H9 (cell line): ENCODE measurements around the gene WWC2. TPM values are rescaled to one million over a fixed set of nuclear protein-coding genes. Genes with fewer than 3 reads are reported as not detected.

ENCODE experiments used
- DNase-seq: peaks from one replicate; pipeline ENCODE4 v3.0.0-alpha.2; 2017
- H2AFZ ChIP-seq: one replicate; pipeline ENCODE4 v1.6.1; 2013; ENCODE audit warnings: mild to moderate bottlenecking, low read length, control low read depth, moderate library complexity
- H2AK5ac ChIP-seq: 2 replicates; pipeline ENCODE4 v1.6.1; 2013; ENCODE audit warnings: low read length, control low read depth, mixed read lengths; ENCODE audit not compliant: insufficient read length
- H2BK120ac ChIP-seq: one replicate; pipeline ENCODE4 v1.6.1; 2013; ENCODE audit warnings: low read depth, mild to moderate bottlenecking, low read length, control low read depth, inconsistent platforms; ENCODE audit not compliant: poor library complexity, severe bottlenecking
- H2BK12ac ChIP-seq: 2 replicates; pipeline ENCODE4 v1.6.1; 2013; ENCODE audit warnings: low read length, control low read depth, mixed read lengths, low read depth; ENCODE audit not compliant: insufficient read length
- H2BK15ac ChIP-seq: 2 replicates; pipeline ENCODE4 v1.6.1; 2013; ENCODE audit warnings: low read depth, low read length, control low read depth
- H2BK20ac ChIP-seq: one replicate; pipeline ENCODE4 v1.6.1; 2013; ENCODE audit warnings: low read depth, mild to moderate bottlenecking, low read length, control low read depth, inconsistent platforms; ENCODE audit not compliant: poor library complexity, severe bottlenecking
- H2BK5ac ChIP-seq: 2 replicates; pipeline ENCODE4 v1.6.1; 2013; ENCODE audit warnings: low read length, control low read depth, mixed read lengths; ENCODE audit not compliant: insufficient read length
- H3K14ac ChIP-seq: 2 replicates; pipeline ENCODE4 v1.6.1; 2013; ENCODE audit warnings: low read length, control low read depth; ENCODE audit not compliant: insufficient read depth
- H3K18ac ChIP-seq: 2 replicates; pipeline ENCODE4 v1.6.1; 2013; ENCODE audit warnings: low read depth, mild to moderate bottlenecking, mixed read lengths, low read length, control low read depth; ENCODE audit not compliant: insufficient read length
- H3K23ac ChIP-seq: 2 replicates; pipeline ENCODE4 v1.6.1; 2013; ENCODE audit warnings: low read length, control low read depth, mixed read lengths, low read depth; ENCODE audit not compliant: insufficient read length
- H3K23me2 ChIP-seq: 2 replicates; pipeline ENCODE4 v1.6.1; 2013; ENCODE audit warnings: low read depth, mild to moderate bottlenecking, mixed read lengths, low read length, control low read depth; ENCODE audit not compliant: insufficient read length, poor library complexity, severe bottlenecking
- H3K27ac ChIP-seq: 2 replicates; pipeline ENCODE4 v1.5.1; 2013; ENCODE audit warnings: low read length, control low read depth, mixed read lengths, low read depth; ENCODE audit not compliant: insufficient read length
- H3K27me3 ChIP-seq: 2 replicates; pipeline ENCODE4 v1.6.1; 2013; ENCODE audit warnings: low read length, control low read depth, inconsistent platforms; ENCODE audit not compliant: insufficient read depth
- H3K4ac ChIP-seq: 2 replicates; pipeline ENCODE4 v1.6.1; 2013; ENCODE audit warnings: low read depth, mild to moderate bottlenecking, control low read depth, inconsistent platforms, low read length, moderate library complexity
- H3K4me1 ChIP-seq: 2 replicates; pipeline ENCODE4 v1.6.1; 2013; ENCODE audit warnings: low read length, control low read depth, inconsistent platforms; ENCODE audit not compliant: insufficient read depth
- H3K4me2 ChIP-seq: 2 replicates; pipeline ENCODE4 v1.6.1; 2013; ENCODE audit warnings: low read length, control low read depth, mixed read lengths; ENCODE audit not compliant: insufficient read length, insufficient read depth
- H3K56ac ChIP-seq: 2 replicates; pipeline ENCODE4 v1.6.1; 2013; ENCODE audit warnings: low read depth, mild to moderate bottlenecking, mixed read lengths, low read length, control low read depth; ENCODE audit not compliant: insufficient read length
- H3K79me1 ChIP-seq: 2 replicates; pipeline ENCODE4 v1.6.1; 2013; ENCODE audit warnings: low read depth, mild to moderate bottlenecking, moderate library complexity, low read length, control low read depth, inconsistent platforms; ENCODE audit not compliant: insufficient read depth, poor library complexity, severe bottlenecking
- H3K79me2 ChIP-seq: 2 replicates; pipeline ENCODE4 v1.6.1; 2013; ENCODE audit warnings: low read length, control low read depth, inconsistent platforms; ENCODE audit not compliant: insufficient read depth
- H3K9ac ChIP-seq: 2 replicates; pipeline ENCODE4 v1.6.1; 2013; ENCODE audit warnings: low read length, control low read depth, mixed read lengths; ENCODE audit not compliant: insufficient read length; ENCODE audit errors: extremely low read depth
- H3K9me3 ChIP-seq: one replicate; pipeline ENCODE4 v1.6.1; 2013; ENCODE audit warnings: low read depth, low read length, inconsistent platforms; ENCODE audit not compliant: control insufficient read depth
- H3T11ph ChIP-seq: one replicate; pipeline ENCODE4 v1.6.1; 2013; ENCODE audit warnings: mild to moderate bottlenecking, low read length, control low read depth, inconsistent platforms
- H4K20me1 ChIP-seq: one replicate; pipeline ENCODE4 v1.6.1; 2013; ENCODE audit not compliant: control insufficient read depth, insufficient read length, insufficient read depth
- H4K5ac ChIP-seq: 2 replicates; pipeline ENCODE4 v1.6.1; 2013; ENCODE audit warnings: low read depth, mild to moderate bottlenecking, mixed read lengths, low read length, control low read depth; ENCODE audit not compliant: insufficient read length
- H4K8ac ChIP-seq: replicated peaks from 2 replicates; pipeline ENCODE4 v1.6.1; 2013; ENCODE audit warnings: low read length, control low read depth, mixed read lengths, low read depth; ENCODE audit not compliant: insufficient read length
- H4K91ac ChIP-seq: 2 replicates; pipeline ENCODE4 v1.6.1; 2013; ENCODE audit warnings: low read depth, mild to moderate bottlenecking, moderate library complexity, mixed read lengths, low read length, control low read depth; ENCODE audit not compliant: insufficient read length
- H3K27ac Mint-ChIP-seq, 3 experiments: 2 replicates in 2 of 3; 3 replicates in 1 of 3; pipeline ENCODE4 v1.8.0; 2020 to 2021; ENCODE audit warnings: mixed read lengths in 3 of 3, mild to moderate bottlenecking in 1 of 3, moderate library complexity in 1 of 3
- H3K27me3 Mint-ChIP-seq: 2 replicates; pipeline ENCODE4 v1.8.0; 2021; ENCODE audit warnings: low read depth, mild to moderate bottlenecking, moderate library complexity, mixed read lengths
- H3K36me3 Mint-ChIP-seq, 3 experiments: 2 replicates in 2 of 3; 3 replicates in 1 of 3; pipeline ENCODE4 v1.8.0; 2020 to 2021; ENCODE audit warnings: low read depth in 3 of 3, mixed read lengths in 3 of 3; ENCODE audit not compliant: insufficient read depth in 1 of 3
- H3K4me1 Mint-ChIP-seq, 2 experiments: 2 replicates each; pipeline ENCODE4 v1.8.0; 2020; ENCODE audit warnings: mixed read lengths in 2 of 2
- H3K4me3 Mint-ChIP-seq, 2 experiments: 2 replicates in 1 of 2; 3 replicates in 1 of 2; pipeline ENCODE4 v1.8.0; 2020 to 2021; ENCODE audit warnings: mild to moderate bottlenecking in 2 of 2, mixed read lengths in 2 of 2, moderate library complexity in 1 of 2
- H3K9me3 Mint-ChIP-seq, 2 experiments: 2 replicates in 1 of 2; 3 replicates in 1 of 2; pipeline ENCODE4 v1.8.0; 2020; ENCODE audit warnings: mild to moderate bottlenecking in 2 of 2, mixed read lengths in 2 of 2, moderate library complexity in 1 of 2
- WGBS: extraction: QIAGEN DNeasy Blood & Tissue Kit; methylation state at CpG from one replicate; pipeline ENCODE4 v1.1.7; 2013; ENCODE audit warnings: missing lambda C conversion rate, low lambda C conversion rate, mixed read lengths; ENCODE audit not compliant: insufficient read length; ENCODE audit errors: extremely low coverage; 5-methylcytosine and 5-hydroxymethylcytosine counted together
- total RNA-seq: library from RNA; stranded (reverse); gene quantifications from 2 replicates; pipeline ENCODE4 v1.2.1, GENCODE V29; 2021
- TF ChIP-seq, protein P1 (sequence below): fragments of 200-600 bp; sonication (generic); conservative IDR thresholded peaks from 3 replicates; pipeline ENCODE4 v1.8.0; 2021; ENCODE audit warnings: antibody characterized with exemption, mild to moderate bottlenecking

WWC2 gene
- total RNA-seq, 1 experiment from 2014 or later: 106 TPM

DNA sequence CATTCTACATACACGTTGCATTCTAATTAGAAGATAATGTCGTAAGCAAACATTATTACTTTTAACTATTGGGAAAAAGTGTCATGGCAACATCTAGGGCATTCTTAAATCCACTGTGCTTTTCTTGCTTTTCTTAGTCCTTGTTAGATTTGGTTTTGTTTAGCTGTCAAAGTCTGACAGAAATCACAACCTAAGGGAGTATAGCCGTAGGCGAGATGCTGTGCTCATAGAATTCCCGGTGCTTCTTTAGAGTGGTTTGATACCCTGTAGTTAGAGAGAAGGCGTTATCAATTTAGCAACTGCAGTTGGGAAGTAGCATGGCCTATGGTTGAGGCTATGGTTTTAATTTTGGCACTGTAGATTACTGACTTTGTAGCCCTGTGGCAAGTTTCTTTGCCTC lies 45.7 kb downstream of the WWC2 start:
- Histone ChIP-seq H3K27ac (no peak overlapping the region), H3K9ac (no peak overlapping the region), H3K27me3 (no peaks in the 10 kb centered on the region), H2BK15ac (no peak overlapping the region), H3K9me3 (no peaks in the 10 kb centered on the region), H2BK20ac (no peak overlapping the region), H4K91ac (no peak overlapping the region), H3K79me1 (peaks cover 17% of the 10 kb centered on the region), H3K14ac (no peak overlapping the region), H2AFZ (no peak overlapping the region), H3K23me2 (no peaks in the 10 kb centered on the region), H4K20me1 (no peaks in the 10 kb centered on the region), H3T11ph (no peak overlapping the region), H3K4ac (no peak overlapping the region), H3K4me1 (peaks cover 10% of the 10 kb centered on the region; the same call in 1 of the 2 replicates), H3K23ac (no peak overlapping the region), H2BK12ac (no peak overlapping the region), H3K56ac (no peak overlapping the region), H3K4me2 (no peak overlapping the region), H3K79me2 (peaks cover 46% of the 10 kb centered on the region), H2AK5ac (no peak overlapping the region), H2BK120ac (no peak overlapping the region), H4K8ac (no peak overlapping the region), H3K18ac (no peak overlapping the region), H4K5ac (no peak overlapping the region), H2BK5ac (no peak overlapping the region)
- Mint-ChIP-seq H3K36me3 (no peaks in the 10 kb centered on the region), H3K27ac (0 out of 7 replicates have a peak overlapping the region, but pooled peaks of 1 of the 3 experiments have one; percentile 32), H3K9me3 (no peaks in the 10 kb centered on the region), H3K4me3 (no peak overlapping the region), H3K4me1 (peaks cover 24 to 35% of the 10 kb centered on the region in 2 experiments), H3K27me3 (no peaks in the 10 kb centered on the region)
- TF ChIP-seq, protein P1, sequence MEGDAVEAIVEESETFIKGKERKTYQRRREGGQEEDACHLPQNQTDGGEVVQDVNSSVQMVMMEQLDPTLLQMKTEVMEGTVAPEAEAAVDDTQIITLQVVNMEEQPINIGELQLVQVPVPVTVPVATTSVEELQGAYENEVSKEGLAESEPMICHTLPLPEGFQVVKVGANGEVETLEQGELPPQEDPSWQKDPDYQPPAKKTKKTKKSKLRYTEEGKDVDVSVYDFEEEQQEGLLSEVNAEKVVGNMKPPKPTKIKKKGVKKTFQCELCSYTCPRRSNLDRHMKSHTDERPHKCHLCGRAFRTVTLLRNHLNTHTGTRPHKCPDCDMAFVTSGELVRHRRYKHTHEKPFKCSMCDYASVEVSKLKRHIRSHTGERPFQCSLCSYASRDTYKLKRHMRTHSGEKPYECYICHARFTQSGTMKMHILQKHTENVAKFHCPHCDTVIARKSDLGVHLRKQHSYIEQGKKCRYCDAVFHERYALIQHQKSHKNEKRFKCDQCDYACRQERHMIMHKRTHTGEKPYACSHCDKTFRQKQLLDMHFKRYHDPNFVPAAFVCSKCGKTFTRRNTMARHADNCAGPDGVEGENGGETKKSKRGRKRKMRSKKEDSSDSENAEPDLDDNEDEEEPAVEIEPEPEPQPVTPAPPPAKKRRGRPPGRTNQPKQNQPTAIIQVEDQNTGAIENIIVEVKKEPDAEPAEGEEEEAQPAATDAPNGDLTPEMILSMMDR: no peak
- no peak for DNase-seq
- no CpG with 5 or more reads among the region's 6 CpGs for WGBS
